GM12892 (cell line): ENCODE measurements around the gene DDX4. TPM values are rescaled to one million over a fixed set of nuclear protein-coding genes. Genes with fewer than 3 reads are reported as not detected.
"Not testable (repeated sequence)": the region's sequence is repeated elsewhere in the genome, so short reads cannot be mapped to it uniquely, and the experiment has no call there.

Source experiments
- DNase-seq: peaks from one replicate; pipeline ENCODE4 v3.0.0; 2011; ENCODE audit not compliant: insufficient read length
- FAIRE-seq: peaks from 2 replicates; lab custom pipeline; 2011; peaks lifted over from hg19 to GRCh38; lab: Jason Lieb, UNC
- POLR2A ChIP-seq: IDR thresholded peaks from 2 replicates; pipeline ENCODE4 v1.6.1; 2011; ENCODE audit warnings: low read depth, low read length, control low read depth
- POLR2AphosphoS5 ChIP-seq: IDR thresholded peaks from 2 replicates; pipeline ENCODE4 v1.6.1; 2011; ENCODE audit warnings: low read depth, low read length, control low read depth
- TAF1 ChIP-seq: IDR thresholded peaks from 2 replicates; pipeline ENCODE4 v1.6.1; 2011; ENCODE audit warnings: low read depth, mild to moderate bottlenecking, control low read depth, low read length, borderline replicate concordance
- polyA plus RNA-seq: library from polyadenylated mRNA; unstranded; fragments of >200 nt; gene quantifications from one replicate; pipeline ENCODE4 v1.2.1, GENCODE V29; 2012; ENCODE audit warnings: missing spikeins, inconsistent platforms; ENCODE audit not compliant: missing spikeins

Gene DDX4
- not detected for polyA plus RNA-seq

DNA sequence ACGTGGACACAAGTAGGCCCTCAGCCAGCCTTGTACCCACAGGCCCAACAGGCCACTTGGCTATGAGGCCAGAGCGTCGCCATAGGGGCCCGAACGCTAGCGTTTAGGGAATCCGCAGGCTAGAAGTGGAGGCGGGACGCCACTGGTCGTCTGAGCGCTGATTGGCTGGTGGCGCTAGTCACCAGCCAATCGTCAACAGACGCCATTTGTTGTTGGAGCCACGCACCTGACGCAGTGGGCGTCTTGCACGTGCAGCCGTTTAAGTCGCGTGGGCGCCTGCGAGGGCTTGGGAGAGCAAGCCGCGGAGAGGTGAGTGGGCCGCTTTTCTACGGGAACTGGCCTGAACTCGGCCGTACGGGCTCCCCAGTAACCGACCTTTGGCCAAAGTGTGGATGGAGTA, at the start of gene DDX4:
Gene DDX4 (plus strand): TSS at position 269 of the 400 bp plus-strand sequence. CDS start 903 bp downstream, outside the sequence.
- TF ChIP-seq POLR2AphosphoS5 (no peak), TAF1 (no peak), POLR2A (no peak)
- FAIRE-seq: no peak
- no peak for DNase-seq

DNA sequence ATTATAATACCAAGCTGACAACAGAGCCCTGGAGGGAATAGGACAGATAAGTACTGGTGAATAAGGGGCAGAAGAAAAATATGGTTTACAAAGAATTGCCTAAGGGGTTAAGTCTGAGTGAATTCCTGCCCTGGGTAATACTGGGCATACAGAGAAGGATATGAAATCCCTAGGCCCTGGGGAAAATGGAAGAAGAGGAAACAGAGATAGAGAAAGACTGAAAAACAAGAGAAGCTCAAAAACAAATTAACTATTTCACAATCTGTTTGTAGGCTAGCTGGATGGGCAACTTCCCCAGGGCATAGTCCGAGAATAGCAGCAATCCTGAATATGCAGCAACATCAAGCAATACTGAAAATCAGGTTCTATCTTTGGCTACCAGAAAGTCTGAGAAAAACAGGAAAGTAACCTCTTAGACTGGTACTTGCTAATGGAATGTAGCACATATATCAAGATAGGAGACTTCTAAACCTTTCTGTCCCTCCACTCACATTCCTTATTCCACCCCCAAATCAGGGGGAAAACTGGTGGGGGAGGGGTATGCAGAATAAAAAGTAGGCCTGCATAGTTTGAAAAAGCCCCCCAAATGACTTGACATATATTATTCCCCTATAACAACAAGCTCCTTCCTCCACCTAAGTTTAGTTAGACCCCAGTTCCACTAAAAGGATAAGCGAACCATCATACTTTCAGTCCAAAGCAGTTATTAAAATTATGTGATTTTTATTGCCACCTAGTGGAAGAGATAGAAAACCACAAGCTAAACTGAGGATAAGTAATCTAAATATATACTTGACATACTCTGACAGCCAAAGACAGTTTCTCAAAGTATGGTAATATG, 46.4 kb upstream of the DDX4 start:
- no peak for DNase-seq
- no peak for TF ChIP-seq TAF1
- no peak for TF ChIP-seq POLR2A
- TF ChIP-seq POLR2AphosphoS5: no peak
- FAIRE-seq: no peak

DNA sequence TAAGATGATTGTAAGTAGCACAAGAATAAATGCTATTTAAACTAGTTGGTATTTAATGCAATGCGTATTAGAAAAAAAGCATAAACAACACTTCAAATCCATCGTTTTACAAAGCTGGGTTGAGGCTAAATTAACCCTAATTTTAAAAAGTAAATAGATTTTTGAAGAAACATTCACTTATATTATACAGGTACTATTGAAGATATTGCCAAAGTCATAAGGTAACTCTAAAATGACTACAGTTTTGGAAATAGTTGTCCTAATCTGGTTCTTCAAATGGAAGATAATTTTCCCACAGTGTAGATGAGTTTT, 45.8 kb upstream of the DDX4 start:
- TF ChIP-seq POLR2AphosphoS5 (no peak), POLR2A (no peak), TAF1 (no peak)
- FAIRE-seq (peak; percentile 69), DNase-seq (no peak)

DNA sequence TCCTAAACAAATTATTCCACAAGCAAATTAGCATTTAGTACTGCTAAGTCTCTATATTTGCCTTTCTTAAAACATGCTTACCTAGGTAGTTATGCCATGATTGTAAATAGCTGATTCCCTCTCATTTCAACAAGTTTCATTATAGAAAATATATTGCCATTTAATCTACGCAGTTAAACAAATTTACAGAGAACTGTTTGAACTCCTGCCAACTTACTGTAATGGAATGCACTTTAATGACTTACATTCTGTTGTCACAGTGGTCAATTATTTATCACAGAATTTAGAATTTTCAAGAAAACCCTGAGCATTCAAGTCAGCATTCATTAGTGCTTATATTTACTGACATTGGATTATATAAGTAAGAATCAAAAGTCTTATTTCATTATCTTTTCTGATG, 45.4 kb upstream of the DDX4 start:
- FAIRE-seq (no peak), DNase-seq (no peak)
- TF ChIP-seq POLR2A (no peak), POLR2AphosphoS5 (no peak), TAF1 (no peak)

DNA sequence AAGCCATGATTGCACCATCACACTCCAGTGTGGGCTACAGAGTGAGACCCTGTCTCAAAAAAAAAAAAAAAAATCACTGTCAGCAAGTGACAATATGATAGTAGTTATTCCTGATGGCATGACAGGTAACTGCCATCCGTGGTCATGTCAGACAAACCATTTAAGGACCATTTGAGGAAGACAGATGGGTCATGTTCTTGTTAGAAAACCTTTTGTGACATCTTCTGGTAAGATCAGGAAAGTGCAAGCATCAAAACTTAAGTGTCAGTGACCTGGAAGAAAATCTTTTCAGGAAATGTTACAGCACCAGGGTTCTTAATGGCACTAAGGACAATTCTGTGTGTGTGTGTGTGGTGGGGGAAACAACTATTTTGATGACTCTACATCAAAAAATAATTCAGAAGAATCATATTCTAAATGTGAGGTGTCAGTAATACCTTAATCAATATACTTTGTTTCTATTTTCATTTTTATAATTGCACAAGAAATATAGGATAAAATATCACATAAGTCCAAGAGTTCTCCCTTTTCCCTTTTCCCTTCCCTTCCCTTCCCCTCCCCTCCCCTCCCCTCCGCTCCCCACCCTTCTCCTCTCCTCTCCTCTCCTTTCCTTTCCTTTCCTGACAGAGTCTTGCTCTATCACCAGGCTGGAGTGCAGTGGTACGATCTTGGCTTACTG, 43.6 kb upstream of the DDX4 start:
- DNase-seq (no peak), FAIRE-seq (peak; percentile 89)
- TF ChIP-seq POLR2AphosphoS5 (no peak), TAF1 (no peak), POLR2A (no peak)

DNA sequence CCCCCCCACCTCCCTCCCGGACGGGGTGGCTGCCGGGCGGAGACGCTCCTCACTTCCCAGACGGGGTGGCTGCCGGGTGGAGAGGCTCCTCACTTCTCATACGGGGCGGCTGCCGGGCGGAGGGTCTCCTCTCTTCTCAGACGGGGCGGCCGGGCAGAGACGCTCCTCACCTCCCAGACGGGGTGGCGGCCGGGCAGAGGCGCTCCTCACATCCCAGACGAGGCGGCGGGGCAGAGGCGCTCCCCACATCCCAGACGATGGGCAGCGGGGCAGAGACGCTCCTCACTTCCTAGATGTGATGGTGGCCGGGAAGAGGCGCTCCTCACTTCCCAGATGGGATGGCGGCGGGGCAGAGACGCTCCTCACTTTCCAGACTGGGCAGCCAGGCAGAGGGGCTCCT, 41.2 kb upstream of the DDX4 start:
- not testable (repeated sequence) for DNase-seq, FAIRE-seq

DNA sequence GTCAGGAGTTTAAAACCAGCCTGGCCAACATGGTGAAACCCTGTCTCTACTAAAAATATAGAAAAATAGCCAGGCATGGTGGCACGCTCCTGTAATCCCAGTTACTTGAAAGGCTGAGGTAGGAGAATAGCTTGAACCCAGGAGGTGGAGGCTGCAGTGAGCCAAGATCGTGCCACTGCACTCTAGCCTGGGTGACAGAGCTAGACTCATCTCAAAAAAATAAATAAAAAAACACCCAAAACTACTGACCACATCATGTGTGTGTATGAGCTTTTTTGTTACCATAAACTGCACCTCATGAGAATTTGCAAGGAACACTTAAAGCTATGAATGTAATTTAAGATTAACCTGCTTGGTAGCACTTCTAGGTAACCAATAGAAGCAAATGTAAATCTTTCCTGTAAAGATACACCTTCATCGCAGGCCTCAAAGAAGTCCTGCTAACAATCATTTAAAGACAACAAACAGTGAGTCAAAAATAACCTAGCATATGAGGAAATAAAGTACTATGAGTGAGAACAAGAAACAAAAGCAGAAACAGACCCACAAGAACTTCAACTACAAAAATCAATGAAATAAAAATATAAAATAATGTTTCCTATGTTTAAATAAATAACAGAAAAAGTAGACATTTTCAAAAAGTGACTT, 38.7 kb upstream of the DDX4 start:
- FAIRE-seq: no peak
- TF ChIP-seq POLR2AphosphoS5 (no peak), POLR2A (no peak), TAF1 (no peak)
- DNase-seq: no peak

DNA sequence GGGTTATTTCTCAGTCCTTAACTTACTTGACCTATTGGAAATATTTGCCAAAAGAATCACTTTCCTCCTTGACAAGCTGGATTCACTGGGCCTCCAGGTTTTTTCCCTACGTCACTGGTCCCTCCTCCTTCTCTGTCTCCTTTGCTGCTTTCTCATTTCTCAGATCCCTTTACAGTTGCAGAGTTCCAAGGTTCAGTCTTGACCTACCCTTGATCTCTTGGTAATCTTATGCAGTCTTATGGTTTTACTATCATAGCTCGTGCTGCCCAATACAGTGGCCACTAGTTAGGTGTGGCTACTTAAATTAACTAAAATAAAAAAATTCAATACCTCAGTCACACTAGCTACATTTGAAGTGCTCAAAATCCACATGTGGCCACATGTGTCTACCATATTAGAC, 37.1 kb upstream of the DDX4 start:
- TF ChIP-seq POLR2A (no peak), POLR2AphosphoS5 (no peak), TAF1 (no peak)
- FAIRE-seq: no peak
- DNase-seq: no peak

DNA sequence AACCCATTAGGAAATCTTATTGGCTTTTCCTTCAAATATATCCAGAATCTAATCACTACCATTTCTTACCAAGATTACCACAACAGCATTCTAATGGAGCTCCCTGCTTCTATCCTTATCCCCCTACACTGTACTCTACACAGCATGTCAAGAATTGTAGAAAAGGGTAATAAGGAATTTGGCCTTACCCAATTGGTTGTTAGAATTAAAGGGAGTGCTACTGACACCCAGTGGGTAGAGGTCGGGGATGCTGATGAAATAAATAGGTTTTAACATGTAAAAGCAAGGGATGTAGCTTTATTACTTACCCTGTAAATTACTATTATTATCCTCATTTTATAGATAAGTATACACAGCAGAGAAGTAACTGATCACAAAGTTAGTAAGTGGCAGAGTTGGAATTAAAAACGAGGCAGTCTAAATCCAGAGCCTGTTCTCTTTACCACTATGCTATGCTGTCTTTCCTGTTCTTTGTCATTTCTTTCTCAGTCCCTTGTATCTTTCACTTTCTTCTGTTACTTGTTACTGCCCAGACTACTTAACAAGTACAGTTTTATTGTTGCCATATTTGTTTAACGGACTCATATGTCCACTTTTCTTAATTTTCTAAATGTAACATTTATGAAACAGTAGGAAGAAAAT, 36.3 kb upstream of the DDX4 start:
- TF ChIP-seq POLR2AphosphoS5 (no peak), POLR2A (no peak), TAF1 (no peak)

DNA sequence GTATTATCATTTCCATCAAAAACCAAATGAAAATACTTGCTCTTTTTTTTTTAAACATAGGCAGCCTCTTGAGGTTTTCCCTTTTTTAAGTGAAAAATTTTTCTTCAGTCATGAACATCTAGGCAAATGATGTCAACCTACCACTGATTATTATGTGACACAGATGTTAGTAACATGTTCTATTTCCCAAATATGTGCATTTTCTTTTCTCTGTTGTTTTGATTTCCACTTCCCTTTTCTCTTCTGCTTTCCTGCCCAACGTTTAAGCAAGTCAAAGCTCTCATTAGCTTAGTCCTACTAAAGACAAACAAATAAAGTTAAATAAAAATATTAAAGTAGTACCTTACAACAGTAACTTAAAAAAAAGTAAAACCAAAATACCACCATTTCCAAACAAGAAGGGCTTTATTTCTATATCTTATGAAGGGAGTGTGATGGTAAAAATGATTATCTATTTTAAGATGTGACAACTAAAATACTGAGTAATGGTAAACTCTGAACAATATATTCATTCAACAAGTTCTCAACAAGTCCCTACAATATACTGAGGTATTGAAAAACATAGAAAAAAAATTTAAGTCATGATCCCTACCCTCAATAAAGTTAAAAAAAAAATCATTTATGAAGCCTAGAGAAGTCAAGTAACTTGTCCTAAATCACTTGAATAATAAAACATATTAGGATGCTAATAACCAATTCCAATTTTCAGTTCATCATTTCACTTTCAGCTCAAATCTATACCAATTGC, 35.1 kb upstream of the DDX4 start:
- no peak for TF ChIP-seq POLR2AphosphoS5
- no peak for TF ChIP-seq POLR2A
- TF ChIP-seq TAF1: no peak
- FAIRE-seq (peak; percentile 30), DNase-seq (no peak)

More for the DNA sequence above, 36.3 kb upstream of the DDX4 start:
- DNase-seq: no peak
- FAIRE-seq: no peak
